Measurements from ENCODE around the gene TNNI3K. TPM values are rescaled to one million over a fixed set of nuclear protein-coding genes. Genes with fewer than 3 reads are reported as not detected.
A peak's percentile ranks its signal among the peaks of the same experiment; 100 is the strongest.

TNNI3K gene
- total and polyA plus RNA-seq, 4 donors, result 0.41 to 1.4 TPM; not detected in 2

- no peaks in the 10 kb centered on the region for H3K9me3 ChIP-seq (ENCODE audit: control insufficient read depth in 4 of 4, insufficient read depth in 3 of 4, low read length in 3 of 4)
- no peak for ATAC-seq (ENCODE audit: insufficient read depth, low FRiP score)
These were observed 243.8 kb downstream of the TNNI3K start for GRCh38 chr1:74478979-74479378.

GRCh38 chr1:74480068-74480467 is 244.9 kb downstream of the TNNI3K start:
- WGBS, 2 donors, result 67 to 73% methylated on average over 6 of the region's 6 CpGs

More at GRCh38 chr1:74478979-74479378, 243.8 kb downstream of the TNNI3K start:
- Histone ChIP-seq H3K9ac (ENCODE audit: insufficient read depth in 1 of 2, low read length in 2 of 2) (no peak overlapping the region), H3K36me3 (ENCODE audit: control insufficient read depth in 4 of 4, insufficient read depth in 4 of 4, low read length in 4 of 4) (no peaks in the 10 kb centered on the region), H3K4me3 (no peak overlapping the region), H3K4me1 (ENCODE audit: control insufficient read depth in 5 of 5, insufficient read depth in 5 of 5, low read length in 5 of 5) (peaks cover 0 to 4% (median 0%) of the 10 kb centered on the region in 5 donors), H3K27me3 (ENCODE audit: control insufficient read depth in 3 of 3, insufficient read depth in 3 of 3, low read length in 2 of 3) (peaks cover 0 to 2% (median 0%) of the 10 kb centered on the region in 3 donors), H3K27ac (ENCODE audit: low read depth in 1 of 2, low read length in 1 of 2) (no peak overlapping the region)
- WGBS, 2 donors, result 73 to 78% methylated on average over 2 of the region's 2 CpGs
- DNase-seq, result no peak
- TF ChIP-seq, protein P1, sequence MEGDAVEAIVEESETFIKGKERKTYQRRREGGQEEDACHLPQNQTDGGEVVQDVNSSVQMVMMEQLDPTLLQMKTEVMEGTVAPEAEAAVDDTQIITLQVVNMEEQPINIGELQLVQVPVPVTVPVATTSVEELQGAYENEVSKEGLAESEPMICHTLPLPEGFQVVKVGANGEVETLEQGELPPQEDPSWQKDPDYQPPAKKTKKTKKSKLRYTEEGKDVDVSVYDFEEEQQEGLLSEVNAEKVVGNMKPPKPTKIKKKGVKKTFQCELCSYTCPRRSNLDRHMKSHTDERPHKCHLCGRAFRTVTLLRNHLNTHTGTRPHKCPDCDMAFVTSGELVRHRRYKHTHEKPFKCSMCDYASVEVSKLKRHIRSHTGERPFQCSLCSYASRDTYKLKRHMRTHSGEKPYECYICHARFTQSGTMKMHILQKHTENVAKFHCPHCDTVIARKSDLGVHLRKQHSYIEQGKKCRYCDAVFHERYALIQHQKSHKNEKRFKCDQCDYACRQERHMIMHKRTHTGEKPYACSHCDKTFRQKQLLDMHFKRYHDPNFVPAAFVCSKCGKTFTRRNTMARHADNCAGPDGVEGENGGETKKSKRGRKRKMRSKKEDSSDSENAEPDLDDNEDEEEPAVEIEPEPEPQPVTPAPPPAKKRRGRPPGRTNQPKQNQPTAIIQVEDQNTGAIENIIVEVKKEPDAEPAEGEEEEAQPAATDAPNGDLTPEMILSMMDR (IDR thresholded peaks at IDR 0.05; ENCODE audit: control extremely low read depth, extremely low read depth), result no peak

DNA sequence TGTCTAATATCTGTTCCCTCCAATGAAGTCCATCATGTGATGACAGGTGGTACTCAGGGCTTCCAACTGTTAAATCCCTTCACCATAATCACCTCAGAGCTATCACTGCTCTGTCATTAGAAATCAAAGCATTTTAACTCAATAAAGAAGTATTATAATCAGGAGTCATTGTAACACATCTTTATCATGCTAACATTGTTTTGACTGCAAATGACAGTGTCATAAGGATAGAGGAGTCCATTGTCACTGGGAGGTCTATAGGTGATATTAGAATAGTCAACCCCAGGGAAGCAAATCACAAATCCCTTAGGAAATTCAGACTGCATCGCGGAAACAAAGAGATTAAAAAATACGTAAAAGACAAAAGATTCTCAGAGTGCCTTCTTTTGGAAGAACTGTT is 246.4 kb downstream of the TNNI3K start:
- TF ChIP-seq, protein P1 (IDR thresholded peaks at IDR 0.05; ENCODE audit: control extremely low read depth, extremely low read depth), result no peak
- 79 to 80% methylated on average over 3 of the region's 3 CpGs for WGBS, 2 donors
- H3K4me3 ChIP-seq, result no peak overlapping the region
- ATAC-seq (ENCODE audit: insufficient read depth, low FRiP score) (no peak), DNase-seq (no peak)
- H3K9me3 ChIP-seq (ENCODE audit: control insufficient read depth in 4 of 4, insufficient read depth in 3 of 4, low read length in 3 of 4), result no peaks in the 10 kb centered on the region
- H3K27me3 ChIP-seq (ENCODE audit: control insufficient read depth in 3 of 3, insufficient read depth in 3 of 3, low read length in 2 of 3), result peaks cover 0 to 2% (median 0%) of the 10 kb centered on the region in 3 donors
- no peak overlapping the region for H3K9ac ChIP-seq (ENCODE audit: insufficient read depth in 1 of 2, low read length in 2 of 2)
- H3K27ac ChIP-seq (ENCODE audit: low read depth in 1 of 2, low read length in 1 of 2), result no peak overlapping the region
- H3K4me1 ChIP-seq (ENCODE audit: control insufficient read depth in 5 of 5, insufficient read depth in 5 of 5, low read length in 5 of 5), result peaks cover 0 to 6% (median 0%) of the 10 kb centered on the region in 5 donors
- no peaks in the 10 kb centered on the region for H3K36me3 ChIP-seq (ENCODE audit: control insufficient read depth in 4 of 4, insufficient read depth in 4 of 4, low read length in 4 of 4)

More at GRCh38 chr1:74480068-74480467, 244.9 kb downstream of the TNNI3K start:
- Histone ChIP-seq H3K4me1 (ENCODE audit: control insufficient read depth in 5 of 5, insufficient read depth in 5 of 5, low read length in 5 of 5) (peaks cover 0 to 8% (median 0%) of the 10 kb centered on the region in 5 donors), H3K27me3 (ENCODE audit: control insufficient read depth in 3 of 3, insufficient read depth in 3 of 3, low read length in 2 of 3) (peaks cover 0 to 2% (median 0%) of the 10 kb centered on the region in 3 donors), H3K9me3 (ENCODE audit: control insufficient read depth in 4 of 4, insufficient read depth in 3 of 4, low read length in 3 of 4) (no peaks in the 10 kb centered on the region), H3K27ac (ENCODE audit: low read depth in 1 of 2, low read length in 1 of 2) (no peak overlapping the region), H3K36me3 (ENCODE audit: control insufficient read depth in 4 of 4, insufficient read depth in 4 of 4, low read length in 4 of 4) (no peaks in the 10 kb centered on the region), H3K4me3 (no peak overlapping the region), H3K9ac (ENCODE audit: insufficient read depth in 1 of 2, low read length in 2 of 2) (no peak overlapping the region)
- TF ChIP-seq, protein P1 (IDR thresholded peaks at IDR 0.05; ENCODE audit: control extremely low read depth, extremely low read depth), result no peak
- DNase-seq (no peak), ATAC-seq (ENCODE audit: insufficient read depth, low FRiP score) (no peak)

GRCh38 chr1:74485622-74486021 is 250.4 kb downstream of the TNNI3K start:
- peak overlapping the region in 1 of 2 donors; percentile 11 for H3K27ac ChIP-seq (ENCODE audit: low read depth in 1 of 2, low read length in 1 of 2)
- no peaks in the 10 kb centered on the region for H3K36me3 ChIP-seq (ENCODE audit: control insufficient read depth in 4 of 4, insufficient read depth in 4 of 4, low read length in 4 of 4)
- H3K9me3 ChIP-seq (ENCODE audit: control insufficient read depth in 4 of 4, insufficient read depth in 3 of 4, low read length in 3 of 4), result no peaks in the 10 kb centered on the region
- H3K4me1 ChIP-seq (ENCODE audit: control insufficient read depth in 5 of 5, insufficient read depth in 5 of 5, low read length in 5 of 5), result peaks cover 0 to 3% (median 0%) of the 10 kb centered on the region in 5 donors
- no peak overlapping the region for H3K9ac ChIP-seq (ENCODE audit: insufficient read depth in 1 of 2, low read length in 2 of 2)
- DNase-seq, result no peak
- H3K4me3 ChIP-seq, result no peak overlapping the region
- TF ChIP-seq, protein P1 (IDR thresholded peaks at IDR 0.05; ENCODE audit: control extremely low read depth, extremely low read depth), result no peak
- ATAC-seq (ENCODE audit: insufficient read depth, low FRiP score), result no peak
- no peaks in the 10 kb centered on the region for H3K27me3 ChIP-seq (ENCODE audit: control insufficient read depth in 3 of 3, insufficient read depth in 3 of 3, low read length in 2 of 3)
- 92 to 98% methylated on average over 3 of the region's 3 CpGs for WGBS, 2 donors

Measured in lung (tissue), 12 donors.